GM12878 (cell line): Measurements from ENCODE around the gene STX8. TPM values are rescaled to one million over a fixed set of nuclear protein-coding genes. Genes with fewer than 3 reads are reported as not detected.

Experiments used
- ATAC-seq: fragments of 200-7000 bp; cut with Tn5 transposase; 3 replicates; pipeline ENCODE4 v1.9.1; 2020; ENCODE audit warnings: mild to moderate bottlenecking, moderate library complexity
- BruUV-seq: library from RNA; stranded (reverse); fragments of 400-500 nt; replicated peaks from 2 replicates; lab custom pipeline; 2021; lab: Mats Ljungman, UMichigan
- CTCF ChIA-PET: fragments of 300-600 bp; sonication (Branson Sonifier 250); formaldehyde crosslinking; extraction: SDS; loops from one replicate; lab custom pipeline; 2021; ENCODE audit warnings: inconsistent platforms; lab: Yijun Ruan, JAX
- POLR2A ChIA-PET: fragments of 350-600 bp; formaldehyde crosslinking; extraction: SDS; loops from one replicate; lab custom pipeline; 2021; ENCODE audit warnings: inconsistent platforms; lab: Charles Lee
- RAD21 ChIA-PET: fragments of 300-600 bp; sonication (Branson Sonifier 250); formaldehyde crosslinking; loops from one replicate; lab custom pipeline; 2023; ENCODE audit warnings: antibody characterized with exemption; ENCODE audit not compliant: unreplicated experiment; lab: Charles Lee
- SMC1A ChIA-PET: fragments of 300-600 bp; sonication (Branson Sonifier 250); formaldehyde crosslinking; loops from one replicate; lab custom pipeline; 2023; ENCODE audit not compliant: unreplicated experiment, uncharacterized antibody; lab: Charles Lee
- DNase-seq: peaks from one replicate; pipeline ENCODE4 v3.0.0-alpha.2; 2011; ENCODE audit warnings: low read depth, low spot score
- FAIRE-seq: peaks from 3 replicates; lab custom pipeline; 2011; peaks lifted over from hg19 to GRCh38; lab: Jason Lieb, UNC
- H2AFZ ChIP-seq: 2 replicates; pipeline ENCODE4 v1.6.0; 2011; ENCODE audit warnings: low read depth, low read length, control low read depth; ENCODE audit not compliant: control insufficient read depth
- H3K27ac ChIP-seq: 2 replicates; pipeline ENCODE4 v1.5.1; 2011; ENCODE audit warnings: control low read depth; ENCODE audit not compliant: control insufficient read depth, insufficient read depth
- H3K27me3 ChIP-seq, 2 experiments: replicated peaks in 1 of 2; 2 replicates each; pipeline versions ENCODE4 v1.6.0 to v1.6.1; 2011; ENCODE audit warnings: low read length in 1 of 2; ENCODE audit not compliant: control insufficient read depth in 2 of 2, insufficient read depth in 2 of 2
- H3K36me3 ChIP-seq, 2 experiments: 2 replicates each; pipeline ENCODE4 v1.5.1; 2011; ENCODE audit warnings: low read length in 1 of 2; ENCODE audit not compliant: control insufficient read depth in 2 of 2, insufficient read depth in 2 of 2
- H3K4me1 ChIP-seq: 2 replicates; pipeline ENCODE4 v1.6.1; 2011; ENCODE audit warnings: mild to moderate bottlenecking, low read length, moderate library complexity, mixed read lengths; ENCODE audit not compliant: control insufficient read depth, insufficient read depth
- H3K4me2 ChIP-seq: 2 replicates; pipeline ENCODE4 v1.6.0; 2011; ENCODE audit warnings: control low read depth; ENCODE audit not compliant: control insufficient read depth, insufficient read depth
- H3K4me3 ChIP-seq: fragments of 200-600 bp; sonication (generic); 2 replicates; pipeline ENCODE4 v1.5.1; 2016
- H3K79me2 ChIP-seq: 2 replicates; pipeline ENCODE4 v1.6.0; 2011; ENCODE audit warnings: low read length; ENCODE audit not compliant: control insufficient read depth, insufficient read depth
- H3K9ac ChIP-seq: 2 replicates; pipeline ENCODE4 v1.8.0; 2011; ENCODE audit warnings: low read length, control low read depth, mixed read lengths; ENCODE audit not compliant: control insufficient read depth, insufficient read depth
- H3K9me3 ChIP-seq: replicated peaks from 3 replicates; pipeline ENCODE4 v1.5.1; 2011; ENCODE audit warnings: mild to moderate bottlenecking, low read length; ENCODE audit not compliant: control insufficient read depth, insufficient read depth
- H4K20me1 ChIP-seq: 2 replicates; pipeline ENCODE4 v1.6.0; 2011; ENCODE audit not compliant: control insufficient read depth, insufficient read depth
- HDAC2 ChIP-seq: fragments of 200-600 bp; sonication (generic); IDR thresholded peaks from 2 replicates; pipeline ENCODE4 v1.6.1; 2017
- NFXL1 ChIP-seq: fragments of 450-650 bp; IDR thresholded peaks from 2 replicates; pipeline ENCODE4 v1.6.1; 2017; ENCODE audit warnings: antibody characterized with exemption, mild to moderate bottlenecking, borderline replicate concordance
- NFYA ChIP-seq: IDR thresholded peaks from 2 replicates; pipeline ENCODE4 v1.6.1; 2011; ENCODE audit warnings: low read depth, mild to moderate bottlenecking, low read length, improper control_type of control experiment, borderline replicate concordance
- ZBTB4 ChIP-seq: fragments of 450-650 bp; formaldehyde crosslinking; IDR thresholded peaks from 2 replicates; pipeline ENCODE4 v1.4.0; 2022; ENCODE audit warnings: mild to moderate bottlenecking, moderate library complexity
- WGBS: methylation state at CpG from one replicate; pipeline ENCODE4 v1.1.6; 2016; ENCODE audit warnings: low lambda C conversion rate; ENCODE audit not compliant: insufficient replicate concordance, insufficient coverage; ENCODE audit errors: missing lambda C conversion rate; 5-methylcytosine and 5-hydroxymethylcytosine counted together
- in situ Hi-C: fragments of 300-500 bp; cut with MboI; formaldehyde crosslinking; loops from 9 replicates; pipeline ENCODE4 v1.14.3; 2018; ENCODE audit warnings: mixed read lengths
- intact Hi-C: fragments of 100-400 bp; cut with micrococcal nuclease; formaldehyde crosslinking; loops from one replicate; pipeline ENCODE4 v1.14.2; 2022; ENCODE audit not compliant: unreplicated experiment
- polyA plus RNA-seq, 11 experiments: library from polyadenylated mRNA; depleted of rRNA in 4 of 11; unstranded in 6 of 11; stranded (reverse) in 5 of 11; fragments of >200 nt; fragmentation: Nextera tagmentation in 4 of 11; fragmentation: Illumina TruSeq in 1 of 11; extraction: Ambion mirVana in 4 of 11; extraction: Trizol in 1 of 11; gene quantifications; 1 replicate in 1 of 11; 2 replicates in 10 of 11; pipeline versions ENCODE4 v1.2.1 to v1.2.3, GENCODE V29; 2011 to 2016; ENCODE audit warnings: inconsistent platforms in 2 of 11, missing spikeins in 2 of 11, low read depth in 1 of 11
- total RNA-seq, 4 experiments: library from RNA; depleted of rRNA in 3 of 4; stranded (reverse); fragments of >200 nt in 3 of 4; fragmentation: Illumina TruSeq in 1 of 4; extraction: Trizol in 1 of 4; gene quantifications; 2 replicates each; pipeline versions ENCODE4 v1.2.1 to v1.2.3, GENCODE V29; 2013 to 2021

The STX8 gene
- total and polyA plus RNA-seq, 10 of the 15 experiments (the other 5 are each of a cell fraction or from before 2014, with no cell fraction given) = 47.9 to 151 (median 72.9) TPM

GRCh38 chr17:9431620-9432019, 144.0 kb downstream of the STX8 start:
- no peaks in the 10 kb centered on the region; the same call in 1 of the 2 replicates for H4K20me1 ChIP-seq
- CTCF ChIA-PET = interaction anchor here (1.4 to 2.5 kb wide), 2 partner anchors 18 to 140 kb away, joined by 5 to 9 read pairs; no protein-coding TSS in a partner anchor
- H3K9ac ChIP-seq = no peak overlapping the region
- DNase-seq (no peak), ATAC-seq (no peak), FAIRE-seq (no peak)
- no peaks in the 10 kb centered on the region; the same call in 2 of the 3 replicates for H3K9me3 ChIP-seq
- H3K27ac ChIP-seq = no peak overlapping the region
- SMC1A ChIA-PET = interaction anchor here (1.1 to 1.3 kb wide), 3 partner anchors 15 to 90 kb away, joined by 3 to 4 read pairs (median 4); no protein-coding TSS in a partner anchor
- no peaks in the 10 kb centered on the region for H3K27me3 ChIP-seq
- no peak overlapping the region for H3K4me2 ChIP-seq
- TF ChIP-seq NFXL1 = no peak
- TF ChIP-seq ZBTB4 (CRISPR knock-in tag) = no peak
- TF ChIP-seq HDAC2 = no peak
- TF ChIP-seq NFYA = no peak
- no peaks in the 10 kb centered on the region for H3K79me2 ChIP-seq
- H3K4me1 ChIP-seq = peaks cover 25% of the 10 kb centered on the region
- BruUV-seq = no TSS peak
- RAD21 ChIA-PET = no interaction called here
- H2AFZ ChIP-seq = no peak overlapping the region
- 91% methylated on average over 2 of the region's 2 CpGs for WGBS
- in situ Hi-C loops (no loop called here), intact Hi-C loops (no loop called here)
- H3K36me3 ChIP-seq = no peaks in the 10 kb centered on the region
- no peak overlapping the region for H3K4me3 ChIP-seq
- POLR2A ChIA-PET = no interaction called here
